WTC11 (cell line): ENCODE data around the gene SRMS. TPM values are rescaled to one million over a fixed set of nuclear protein-coding genes. Genes with fewer than 3 reads are reported as not detected.

Experiments
- ATAC-seq: fragments of 200-7000 bp; cut with Tn5 transposase; 2 replicates; pipeline ENCODE4 v1.10.0; 2021; ENCODE audit warnings: mild to moderate bottlenecking, moderate library complexity
- CTCF ChIA-PET: fragments of 300-600 bp; sonication (Branson Sonifier 250); formaldehyde crosslinking; loops from one replicate; lab custom pipeline; 2021; ENCODE audit warnings: antibody characterized with exemption; lab: Charles Lee
- POLR2A ChIA-PET: fragments of 350-600 bp; sonication (Branson Sonifier 250); formaldehyde crosslinking; loops from one replicate; lab custom pipeline; 2021; ENCODE audit warnings: antibody characterized with exemption; lab: Charles Lee
- DNase-seq: peaks from one replicate; pipeline ENCODE4 v3.0.0; 2021; ENCODE audit warnings: low spot score
- H3K27ac Mint-ChIP-seq: 2 replicates; pipeline ENCODE4 v1.8.0; 2021; ENCODE audit warnings: mixed read lengths
- H3K27me3 Mint-ChIP-seq: 2 replicates; pipeline ENCODE4 v1.8.0; 2021; ENCODE audit warnings: low read depth, mild to moderate bottlenecking, moderate library complexity, mixed read lengths
- H3K36me3 Mint-ChIP-seq: 2 replicates; pipeline ENCODE4 v1.8.0; 2021; ENCODE audit warnings: mixed read lengths
- H3K4me1 Mint-ChIP-seq: 2 replicates; pipeline ENCODE4 v1.8.0; 2022; ENCODE audit warnings: mixed read lengths
- H3K4me3 Mint-ChIP-seq: 2 replicates; pipeline ENCODE4 v1.8.0; 2021; ENCODE audit warnings: mild to moderate bottlenecking, moderate library complexity, mixed read lengths
- H3K9me3 Mint-ChIP-seq: 2 replicates; pipeline ENCODE4 v1.8.0; 2021; ENCODE audit warnings: mixed read lengths
- ATF1 ChIP-seq: sonication (generic); formaldehyde crosslinking; IDR thresholded peaks from 2 replicates; pipeline ENCODE4 v1.8.1; 2023; ENCODE audit warnings: mild to moderate bottlenecking, moderate library complexity, missing genetic modification reagents
- EMX1 ChIP-seq: fragments of 250-450 bp; sonication (Bioruptor Pico); IDR thresholded peaks from 2 replicates; pipeline ENCODE4 v1.8.0; 2021; ENCODE audit warnings: mild to moderate bottlenecking
- GABPB1 ChIP-seq: sonication (generic); formaldehyde crosslinking; IDR thresholded peaks from 2 replicates; pipeline ENCODE4 v1.8.1; 2023; ENCODE audit warnings: mild to moderate bottlenecking, missing genetic modification reagents
- MXD4 ChIP-seq: fragments of 250-450 bp; sonication (Bioruptor Pico); IDR thresholded peaks from 2 replicates; pipeline ENCODE4 v1.8.0; 2021; ENCODE audit warnings: mild to moderate bottlenecking, moderate library complexity, borderline replicate concordance
- NFE2L1 ChIP-seq: sonication (generic); formaldehyde crosslinking; IDR thresholded peaks from 2 replicates; pipeline ENCODE4 v1.8.1; 2023; ENCODE audit warnings: missing genetic modification reagents
- NFYB ChIP-seq: sonication (generic); formaldehyde crosslinking; conservative IDR thresholded peaks from 2 replicates; pipeline ENCODE4 v1.8.0; 2022; ENCODE audit warnings: low read depth, missing genetic modification reagents
- SOX15 ChIP-seq: fragments of 250-450 bp; sonication (Bioruptor Pico); IDR thresholded peaks from 2 replicates; pipeline ENCODE4 v1.9.0; 2021; ENCODE audit warnings: mild to moderate bottlenecking
- TCF7 ChIP-seq: sonication (generic); formaldehyde crosslinking; IDR thresholded peaks from 2 replicates; pipeline ENCODE4 v1.8.0; 2022; ENCODE audit warnings: mild to moderate bottlenecking, low read depth, missing genetic modification reagents, moderate library complexity
- TP53 ChIP-seq: sonication (generic); formaldehyde crosslinking; IDR thresholded peaks from 2 replicates; pipeline ENCODE4 v1.8.1; 2023; ENCODE audit warnings: mild to moderate bottlenecking, missing genetic modification reagents
- ZNF219 ChIP-seq: sonication (generic); formaldehyde crosslinking; IDR thresholded peaks from 2 replicates; pipeline ENCODE4 v1.8.0; 2023; ENCODE audit warnings: missing genetic modification reagents, mild to moderate bottlenecking, borderline replicate concordance
- ZNF232 ChIP-seq: sonication (generic); formaldehyde crosslinking; IDR thresholded peaks from 2 replicates; pipeline ENCODE4 v1.8.0; 2022; ENCODE audit warnings: mild to moderate bottlenecking, missing genetic modification reagents
- ZNF317 ChIP-seq: sonication (generic); formaldehyde crosslinking; IDR thresholded peaks from 2 replicates; pipeline ENCODE4 v1.8.1; 2023; ENCODE audit warnings: low read depth, mild to moderate bottlenecking, moderate library complexity, missing genetic modification reagents, borderline replicate concordance
- total RNA-seq: library from RNA; stranded (reverse); gene quantifications from 3 replicates; pipeline ENCODE4 v1.2.3, GENCODE V29; 2021
- TF ChIP-seq, protein P1 (sequence below): sonication (generic); formaldehyde crosslinking; IDR thresholded peaks from 2 replicates; pipeline ENCODE4 v1.8.1; 2023; ENCODE audit warnings: mild to moderate bottlenecking, missing genetic modification reagents
- TF ChIP-seq, protein P2 (sequence below): sonication (generic); formaldehyde crosslinking; IDR thresholded peaks from 2 replicates; pipeline ENCODE4 v1.8.0; 2022; ENCODE audit warnings: mild to moderate bottlenecking, missing genetic modification reagents
- TF ChIP-seq, protein P3 (sequence below): fragments of 250-450 bp; sonication (Bioruptor Pico); IDR thresholded peaks from 2 replicates; pipeline ENCODE4 v2.1.2; 2022; ENCODE audit warnings: mild to moderate bottlenecking, moderate library complexity
- TF ChIP-seq, protein P4 (sequence below): sonication (generic); formaldehyde crosslinking; IDR thresholded peaks from 2 replicates; pipeline ENCODE4 v1.8.0; 2022; ENCODE audit warnings: mild to moderate bottlenecking, missing genetic modification reagents
- TF ChIP-seq, protein P5 (sequence below): sonication (generic); formaldehyde crosslinking; IDR thresholded peaks from 2 replicates; pipeline ENCODE4 v1.8.1; 2023; ENCODE audit warnings: mild to moderate bottlenecking, missing genetic modification reagents

SRMS gene
- total RNA-seq, 1 experiment from 2014 or later = 0.26 TPM

DNA sequence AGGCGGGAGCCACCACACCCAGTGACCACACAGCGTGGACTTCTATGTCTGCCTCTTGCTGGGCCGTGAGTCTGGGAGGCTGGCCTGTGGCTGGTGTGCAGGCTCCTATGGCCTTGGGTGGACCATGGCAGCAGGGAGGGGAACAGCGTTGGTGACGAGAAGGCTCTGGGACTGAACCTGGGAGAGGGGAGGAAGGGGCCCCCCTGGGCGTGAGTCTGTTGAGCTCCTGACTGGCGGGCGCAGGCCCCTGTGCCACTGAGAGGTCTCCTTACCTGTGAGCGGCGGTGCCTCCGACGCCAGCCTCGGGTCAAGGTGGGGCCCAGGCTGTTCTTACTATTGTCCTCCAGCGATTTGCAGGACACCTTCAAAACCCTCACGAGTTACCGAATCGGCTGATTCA, 39.2 kb upstream of the SRMS start:
- CTCF ChIA-PET = no interaction called here
- peaks cover 7% of the 10 kb centered on the region for H3K36me3 Mint-ChIP-seq
- H3K4me3 Mint-ChIP-seq = no peak overlapping the region
- H3K27ac Mint-ChIP-seq = peak overlapping the region; percentile 36; the same call in 1 of the 2 replicates
- POLR2A ChIA-PET = no interaction called here
- TF ChIP-seq ATF1 (CRISPR knock-in tag) = no peak
- no peak for TF ChIP-seq SOX15 (CRISPR knock-in tag)
- TF ChIP-seq, protein P1, sequence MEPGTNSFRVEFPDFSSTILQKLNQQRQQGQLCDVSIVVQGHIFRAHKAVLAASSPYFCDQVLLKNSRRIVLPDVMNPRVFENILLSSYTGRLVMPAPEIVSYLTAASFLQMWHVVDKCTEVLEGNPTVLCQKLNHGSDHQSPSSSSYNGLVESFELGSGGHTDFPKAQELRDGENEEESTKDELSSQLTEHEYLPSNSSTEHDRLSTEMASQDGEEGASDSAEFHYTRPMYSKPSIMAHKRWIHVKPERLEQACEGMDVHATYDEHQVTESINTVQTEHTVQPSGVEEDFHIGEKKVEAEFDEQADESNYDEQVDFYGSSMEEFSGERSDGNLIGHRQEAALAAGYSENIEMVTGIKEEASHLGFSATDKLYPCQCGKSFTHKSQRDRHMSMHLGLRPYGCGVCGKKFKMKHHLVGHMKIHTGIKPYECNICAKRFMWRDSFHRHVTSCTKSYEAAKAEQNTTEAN (CRISPR knock-in tag) = no peak
- no peak for TF ChIP-seq EMX1 (CRISPR knock-in tag)
- TF ChIP-seq NFE2L1 = no peak
- no peak for TF ChIP-seq GABPB1 (CRISPR knock-in tag)
- TF ChIP-seq MXD4 (CRISPR knock-in tag) = no peak
- no peaks in the 10 kb centered on the region for H3K9me3 Mint-ChIP-seq
- ATAC-seq (no peak), DNase-seq (no peak)
- no peaks in the 10 kb centered on the region for H3K4me1 Mint-ChIP-seq
- no peaks in the 10 kb centered on the region for H3K27me3 Mint-ChIP-seq

DNA sequence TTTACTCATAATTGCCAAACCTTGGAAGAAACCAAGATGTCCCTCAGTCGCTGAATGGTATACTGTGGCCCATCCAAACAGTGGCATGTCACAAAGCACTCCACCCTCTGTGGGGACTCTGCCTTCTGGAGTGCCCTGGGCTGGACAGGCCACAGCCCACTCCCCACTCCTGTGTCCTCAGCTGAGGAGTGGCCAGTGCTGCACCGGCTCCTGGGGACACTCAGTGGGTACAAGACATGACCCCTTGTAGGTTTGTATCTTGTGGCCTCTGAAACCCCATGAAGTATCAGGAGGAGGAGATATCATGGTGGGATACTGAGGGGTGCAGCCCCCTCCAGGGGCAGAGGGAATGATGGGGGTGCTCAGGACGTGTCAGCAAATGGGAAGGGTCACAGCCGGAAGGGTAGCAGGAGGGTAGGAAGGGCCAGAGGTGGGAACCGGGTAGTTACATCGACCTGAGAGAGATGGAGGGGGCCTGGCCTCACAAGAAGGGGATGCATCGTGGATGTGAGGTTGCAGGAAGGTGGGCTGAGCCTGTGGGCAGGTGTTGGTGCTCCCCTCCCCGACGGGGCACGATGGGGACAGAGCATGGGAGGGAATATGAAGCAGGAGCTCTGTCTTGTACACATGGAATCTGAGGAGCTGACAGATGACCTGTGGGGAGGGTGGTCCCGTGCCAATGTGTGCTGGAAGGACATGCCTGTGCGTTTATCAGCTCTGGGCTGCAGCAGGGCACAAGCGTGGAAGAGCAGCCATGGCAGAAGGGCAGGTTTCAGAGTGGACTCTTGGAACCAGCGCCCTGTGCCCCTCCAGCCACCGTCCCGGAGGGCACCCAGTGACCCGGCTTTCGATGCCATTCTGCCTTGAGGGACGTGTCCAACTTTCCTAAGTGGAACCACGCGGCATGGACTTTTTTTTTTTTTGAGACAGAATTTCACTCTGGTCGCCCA, 38.3 kb upstream of the SRMS start:
- Mint-ChIP-seq H3K27me3 (no peaks in the 10 kb centered on the region), H3K36me3 (peaks cover 4% of the 10 kb centered on the region)
- POLR2A ChIA-PET = no interaction called here
- TF ChIP-seq ZNF219 (CRISPR knock-in tag) = no peak
- TF ChIP-seq, protein P2, sequence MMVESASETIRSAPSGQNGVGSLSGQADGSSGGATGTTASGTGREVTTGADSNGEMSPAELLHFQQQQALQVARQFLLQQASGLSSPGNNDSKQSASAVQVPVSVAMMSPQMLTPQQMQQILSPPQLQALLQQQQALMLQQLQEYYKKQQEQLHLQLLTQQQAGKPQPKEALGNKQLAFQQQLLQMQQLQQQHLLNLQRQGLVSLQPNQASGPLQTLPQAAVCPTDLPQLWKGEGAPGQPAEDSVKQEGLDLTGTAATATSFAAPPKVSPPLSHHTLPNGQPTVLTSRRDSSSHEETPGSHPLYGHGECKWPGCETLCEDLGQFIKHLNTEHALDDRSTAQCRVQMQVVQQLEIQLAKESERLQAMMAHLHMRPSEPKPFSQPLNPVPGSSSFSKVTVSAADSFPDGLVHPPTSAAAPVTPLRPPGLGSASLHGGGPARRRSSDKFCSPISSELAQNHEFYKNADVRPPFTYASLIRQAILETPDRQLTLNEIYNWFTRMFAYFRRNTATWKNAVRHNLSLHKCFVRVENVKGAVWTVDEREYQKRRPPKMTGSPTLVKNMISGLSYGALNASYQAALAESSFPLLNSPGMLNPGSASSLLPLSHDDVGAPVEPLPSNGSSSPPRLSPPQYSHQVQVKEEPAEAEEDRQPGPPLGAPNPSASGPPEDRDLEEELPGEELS = no peak
- TF ChIP-seq, protein P3, sequence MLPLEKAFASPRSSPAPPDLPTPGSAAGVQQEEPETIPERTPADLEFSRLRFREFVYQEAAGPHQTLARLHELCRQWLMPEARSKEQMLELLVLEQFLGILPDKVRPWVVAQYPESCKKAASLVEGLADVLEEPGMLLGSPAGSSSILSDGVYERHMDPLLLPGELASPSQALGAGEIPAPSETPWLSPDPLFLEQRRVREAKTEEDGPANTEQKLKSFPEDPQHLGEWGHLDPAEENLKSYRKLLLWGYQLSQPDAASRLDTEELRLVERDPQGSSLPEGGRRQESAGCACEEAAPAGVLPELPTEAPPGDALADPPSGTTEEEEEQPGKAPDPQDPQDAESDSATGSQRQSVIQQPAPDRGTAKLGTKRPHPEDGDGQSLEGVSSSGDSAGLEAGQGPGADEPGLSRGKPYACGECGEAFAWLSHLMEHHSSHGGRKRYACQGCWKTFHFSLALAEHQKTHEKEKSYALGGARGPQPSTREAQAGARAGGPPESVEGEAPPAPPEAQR (CRISPR knock-in tag) = no peak
- TF ChIP-seq TP53 (CRISPR knock-in tag) = no peak
- no peak for TF ChIP-seq ZNF317
- TF ChIP-seq ZNF232 (CRISPR knock-in tag) = no peak
- TF ChIP-seq TCF7 (CRISPR knock-in tag) = no peak
- TF ChIP-seq, protein P4, sequence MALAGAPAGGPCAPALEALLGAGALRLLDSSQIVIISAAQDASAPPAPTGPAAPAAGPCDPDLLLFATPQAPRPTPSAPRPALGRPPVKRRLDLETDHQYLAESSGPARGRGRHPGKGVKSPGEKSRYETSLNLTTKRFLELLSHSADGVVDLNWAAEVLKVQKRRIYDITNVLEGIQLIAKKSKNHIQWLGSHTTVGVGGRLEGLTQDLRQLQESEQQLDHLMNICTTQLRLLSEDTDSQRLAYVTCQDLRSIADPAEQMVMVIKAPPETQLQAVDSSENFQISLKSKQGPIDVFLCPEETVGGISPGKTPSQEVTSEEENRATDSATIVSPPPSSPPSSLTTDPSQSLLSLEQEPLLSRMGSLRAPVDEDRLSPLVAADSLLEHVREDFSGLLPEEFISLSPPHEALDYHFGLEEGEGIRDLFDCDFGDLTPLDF (CRISPR knock-in tag) = no peak
- TF ChIP-seq, protein P5, sequence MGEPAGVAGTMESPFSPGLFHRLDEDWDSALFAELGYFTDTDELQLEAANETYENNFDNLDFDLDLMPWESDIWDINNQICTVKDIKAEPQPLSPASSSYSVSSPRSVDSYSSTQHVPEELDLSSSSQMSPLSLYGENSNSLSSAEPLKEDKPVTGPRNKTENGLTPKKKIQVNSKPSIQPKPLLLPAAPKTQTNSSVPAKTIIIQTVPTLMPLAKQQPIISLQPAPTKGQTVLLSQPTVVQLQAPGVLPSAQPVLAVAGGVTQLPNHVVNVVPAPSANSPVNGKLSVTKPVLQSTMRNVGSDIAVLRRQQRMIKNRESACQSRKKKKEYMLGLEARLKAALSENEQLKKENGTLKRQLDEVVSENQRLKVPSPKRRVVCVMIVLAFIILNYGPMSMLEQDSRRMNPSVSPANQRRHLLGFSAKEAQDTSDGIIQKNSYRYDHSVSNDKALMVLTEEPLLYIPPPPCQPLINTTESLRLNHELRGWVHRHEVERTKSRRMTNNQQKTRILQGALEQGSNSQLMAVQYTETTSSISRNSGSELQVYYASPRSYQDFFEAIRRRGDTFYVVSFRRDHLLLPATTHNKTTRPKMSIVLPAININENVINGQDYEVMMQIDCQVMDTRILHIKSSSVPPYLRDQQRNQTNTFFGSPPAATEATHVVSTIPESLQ = no peak
- no peak for TF ChIP-seq NFYB (CRISPR knock-in tag)
- TF ChIP-seq GABPB1 (CRISPR knock-in tag) = no peak
- TF ChIP-seq, all 79 proteins: peak for 0
- Mint-ChIP-seq H3K27ac (no peak overlapping the region; the same call in 1 of the 2 replicates), H3K4me3 (no peak overlapping the region), H3K9me3 (no peaks in the 10 kb centered on the region), H3K4me1 (no peaks in the 10 kb centered on the region)
- ATAC-seq (no peak), DNase-seq (no peak)
- CTCF ChIA-PET = interaction anchor here (0.9 kb wide), 1 partner anchor 48 kb away, joined by 3 read pairs; no protein-coding TSS in a partner anchor
